Measurements from ENCODE around the gene HNRNPLL. TPM values are rescaled to one million over a fixed set of nuclear protein-coding genes. Genes with fewer than 3 reads are reported as not detected.

The HNRNPLL gene
- total RNA-seq, 2 experiments from 2014 or later: 7.6 to 47.9 TPM

DNA sequence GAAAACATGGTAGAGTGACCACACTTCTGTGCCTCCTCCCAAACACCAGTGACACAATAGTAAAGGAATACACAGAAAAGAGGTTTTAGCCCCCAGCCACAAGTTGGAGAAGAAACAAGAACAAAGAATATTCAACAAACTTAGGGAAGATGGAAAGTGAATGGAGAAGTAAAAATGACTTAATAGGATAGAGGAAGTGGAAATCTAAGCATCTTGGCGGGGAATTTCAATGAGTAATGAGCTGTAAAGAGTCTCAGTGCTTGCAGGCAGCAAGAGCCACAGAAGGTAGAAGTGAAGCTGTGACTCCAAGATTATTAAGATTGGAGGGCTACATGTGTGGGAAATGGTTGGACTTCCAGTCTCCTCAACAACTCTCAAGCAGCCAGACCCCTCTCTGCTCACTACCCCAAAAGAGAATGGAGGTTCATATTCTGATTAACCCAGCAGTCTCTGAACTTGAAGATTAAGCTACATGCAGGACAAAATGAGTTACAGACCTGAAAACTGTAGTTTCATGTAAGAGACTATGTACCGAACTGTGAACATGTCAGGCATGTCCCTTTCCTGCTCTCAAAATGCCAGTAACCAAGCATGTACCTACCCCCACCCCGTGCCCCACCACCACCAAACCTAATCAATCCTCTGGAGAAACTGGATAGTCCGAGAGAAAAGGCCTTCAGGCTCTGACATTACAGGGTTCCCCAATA lies 16.9 kb upstream of the HNRNPLL start:
- no TSS peak for BruUV-seq (replicated peaks)
- CTCF ChIA-PET (ENCODE audit: unreplicated experiment): interaction anchor here (1.5 kb wide), 1 partner anchor 14 kb away, joined by 4 read pairs; no protein-coding TSS in a partner anchor

DNA sequence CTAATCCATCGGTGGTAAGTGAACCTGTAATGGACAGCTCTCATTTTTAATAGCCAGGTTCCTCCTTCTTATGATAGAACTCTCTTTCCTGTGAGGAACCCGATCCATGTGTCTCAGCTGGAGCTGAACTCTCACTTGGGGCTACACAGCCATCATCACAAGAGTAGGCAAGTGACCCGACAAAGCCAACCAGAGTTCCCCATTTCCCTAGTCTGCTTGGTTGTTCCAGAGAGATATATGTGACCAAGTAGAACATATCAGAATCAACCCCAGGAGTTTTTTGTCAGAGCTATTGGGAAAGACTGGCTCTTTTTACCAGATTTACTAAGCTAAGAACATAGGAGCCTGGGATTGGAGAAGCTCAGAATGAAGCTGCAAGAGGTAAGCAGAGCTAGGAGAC lies 14.6 kb upstream of the HNRNPLL start:
- no TSS peak for BruUV-seq (replicated peaks)
- CTCF ChIA-PET (ENCODE audit: unreplicated experiment): no interaction called here
- no peaks in the 10 kb centered on the region for H3K9me2 ChIP-seq (ENCODE audit: insufficient read depth, low read length)
- intact Hi-C loops (cut with micrococcal nuclease; ENCODE audit: unreplicated experiment): no loop called here
- no peak overlapping the region for H3K4me2 ChIP-seq (ENCODE audit: low read length)
- POLR2A ChIA-PET: interaction anchor here (0.6 to 2.2 kb wide), 6 partner anchors 9 to 134 kb away, joined by 3 to 8 read pairs (median 4); partner anchors contain the start of gene SRSF7
- H3K36me3 ChIP-seq (ENCODE audit: insufficient read depth, low read length): no peaks in the 10 kb centered on the region
- no peak overlapping the region for H3K4me3 ChIP-seq (ENCODE audit: low read depth, low read length, poor library complexity, severe bottlenecking)
- H3K79me2 ChIP-seq (ENCODE audit: insufficient read depth, low read depth, low read length): no peaks in the 10 kb centered on the region
- peaks cover 22% of the 10 kb centered on the region for H3K4me1 ChIP-seq (ENCODE audit: insufficient read depth, low read length, poor library complexity, severe bottlenecking)
- DNase-seq (ENCODE audit: low spot score): no peak
- no peak overlapping the region for H3K27ac ChIP-seq (ENCODE audit: low read depth, low read length, poor library complexity, severe bottlenecking)
- no peaks in the 10 kb centered on the region for H3K9me3 ChIP-seq (ENCODE audit: low read length)
- H4K20me1 ChIP-seq (ENCODE audit: insufficient read depth, low read length): no peaks in the 10 kb centered on the region
- H2AFZ ChIP-seq (ENCODE audit: low read length): no peak overlapping the region
- no peak for TF ChIP-seq EZH2phosphoT487 (IDR thresholded peaks at IDR 0.05; ENCODE audit: borderline replicate concordance, low read depth, low read length)
- TF ChIP-seq, protein P1, sequence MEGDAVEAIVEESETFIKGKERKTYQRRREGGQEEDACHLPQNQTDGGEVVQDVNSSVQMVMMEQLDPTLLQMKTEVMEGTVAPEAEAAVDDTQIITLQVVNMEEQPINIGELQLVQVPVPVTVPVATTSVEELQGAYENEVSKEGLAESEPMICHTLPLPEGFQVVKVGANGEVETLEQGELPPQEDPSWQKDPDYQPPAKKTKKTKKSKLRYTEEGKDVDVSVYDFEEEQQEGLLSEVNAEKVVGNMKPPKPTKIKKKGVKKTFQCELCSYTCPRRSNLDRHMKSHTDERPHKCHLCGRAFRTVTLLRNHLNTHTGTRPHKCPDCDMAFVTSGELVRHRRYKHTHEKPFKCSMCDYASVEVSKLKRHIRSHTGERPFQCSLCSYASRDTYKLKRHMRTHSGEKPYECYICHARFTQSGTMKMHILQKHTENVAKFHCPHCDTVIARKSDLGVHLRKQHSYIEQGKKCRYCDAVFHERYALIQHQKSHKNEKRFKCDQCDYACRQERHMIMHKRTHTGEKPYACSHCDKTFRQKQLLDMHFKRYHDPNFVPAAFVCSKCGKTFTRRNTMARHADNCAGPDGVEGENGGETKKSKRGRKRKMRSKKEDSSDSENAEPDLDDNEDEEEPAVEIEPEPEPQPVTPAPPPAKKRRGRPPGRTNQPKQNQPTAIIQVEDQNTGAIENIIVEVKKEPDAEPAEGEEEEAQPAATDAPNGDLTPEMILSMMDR (conservative IDR thresholded peaks at IDR 0.05; ENCODE audit: low read length): no peak

More for the DNA sequence above, 16.9 kb upstream of the HNRNPLL start:
- Histone ChIP-seq H3K4me2 (ENCODE audit: low read length) (peak overlapping the region; percentile 23), H3K4me3 (ENCODE audit: low read depth, low read length, poor library complexity, severe bottlenecking) (no peak overlapping the region), H3K9me2 (ENCODE audit: insufficient read depth, low read length) (no peaks in the 10 kb centered on the region), H3K79me2 (ENCODE audit: insufficient read depth, low read depth, low read length) (no peaks in the 10 kb centered on the region), H4K20me1 (ENCODE audit: insufficient read depth, low read length) (no peaks in the 10 kb centered on the region), H3K27ac (ENCODE audit: low read depth, low read length, poor library complexity, severe bottlenecking) (no peak overlapping the region), H2AFZ (ENCODE audit: low read length) (no peak overlapping the region), H3K9me3 (ENCODE audit: low read length) (no peaks in the 10 kb centered on the region), H3K4me1 (ENCODE audit: insufficient read depth, low read length, poor library complexity, severe bottlenecking) (peaks cover 20% of the 10 kb centered on the region), H3K36me3 (ENCODE audit: insufficient read depth, low read length) (no peaks in the 10 kb centered on the region)
- TF ChIP-seq, protein P1 (conservative IDR thresholded peaks at IDR 0.05; ENCODE audit: low read length): no peak
- no peak for TF ChIP-seq EZH2phosphoT487 (IDR thresholded peaks at IDR 0.05; ENCODE audit: borderline replicate concordance, low read depth, low read length)
- DNase-seq (ENCODE audit: low spot score): no peak
- intact Hi-C loops (cut with micrococcal nuclease; ENCODE audit: unreplicated experiment): no loop called here
- POLR2A ChIA-PET: interaction anchor here (0.6 to 2.4 kb wide), 5 partner anchors 10 to 864 kb away, joined by 3 to 8 read pairs (median 4); no protein-coding TSS in a partner anchor

DNA sequence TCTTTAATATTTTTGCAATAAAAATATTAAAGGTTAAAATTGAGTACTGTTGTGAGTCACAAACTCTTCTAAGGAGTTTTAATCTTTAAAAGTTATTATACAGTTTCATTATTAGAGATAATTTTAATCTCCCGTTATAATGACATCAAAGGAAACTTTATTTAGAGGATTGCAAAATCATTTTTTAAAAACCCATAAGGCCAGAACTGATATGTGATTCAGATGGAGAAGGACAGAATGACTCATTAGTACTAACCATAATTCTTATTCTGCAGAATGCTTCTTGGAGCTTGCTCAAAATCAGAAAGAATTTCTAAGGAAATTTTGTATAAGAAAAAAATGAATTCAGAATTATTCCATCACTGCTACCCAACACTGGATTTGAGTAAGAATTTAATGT lies 12.5 kb upstream of the HNRNPLL start:
- Histone ChIP-seq H3K4me2 (ENCODE audit: low read length) (no peak overlapping the region), H3K4me1 (ENCODE audit: insufficient read depth, low read length, poor library complexity, severe bottlenecking) (peaks cover 18% of the 10 kb centered on the region), H3K9me2 (ENCODE audit: insufficient read depth, low read length) (no peaks in the 10 kb centered on the region), H3K9me3 (ENCODE audit: low read length) (no peaks in the 10 kb centered on the region; the same call in 1 of the 2 replicates), H3K4me3 (ENCODE audit: low read depth, low read length, poor library complexity, severe bottlenecking) (no peak overlapping the region), H3K27ac (ENCODE audit: low read depth, low read length, poor library complexity, severe bottlenecking) (no peak overlapping the region), H2AFZ (ENCODE audit: low read length) (no peak overlapping the region), H3K36me3 (ENCODE audit: insufficient read depth, low read length) (no peaks in the 10 kb centered on the region), H4K20me1 (ENCODE audit: insufficient read depth, low read length) (no peaks in the 10 kb centered on the region), H3K79me2 (ENCODE audit: insufficient read depth, low read depth, low read length) (no peaks in the 10 kb centered on the region)
- ChIA-PET POLR2A (interaction anchor here (0.7 to 2.2 kb wide), 4 partner anchors 7 to 114 kb away, joined by 3 to 9 read pairs (median 6); no protein-coding TSS in a partner anchor), CTCF (ENCODE audit: unreplicated experiment) (no interaction called here)
- no peak for DNase-seq (ENCODE audit: low spot score)
- TF ChIP-seq, protein P1 (conservative IDR thresholded peaks at IDR 0.05; ENCODE audit: low read length): no peak
- TF ChIP-seq EZH2phosphoT487 (IDR thresholded peaks at IDR 0.05; ENCODE audit: borderline replicate concordance, low read depth, low read length): no peak
- intact Hi-C loops (cut with micrococcal nuclease; ENCODE audit: unreplicated experiment): no loop called here
- BruUV-seq (replicated peaks): no TSS peak
